Kidney (tissue), 14 donors: ENCODE results near the gene ZBTB7C. TPM values are rescaled to one million over a fixed set of nuclear protein-coding genes. Genes with fewer than 3 reads are reported as not detected.

Experiments
- DNase-seq, 5 donors: peaks; one replicate each; pipeline ENCODE4 v3.0.0-alpha.2; 2013 to 2020
- FAIRE-seq: peaks from 2 replicates; lab custom pipeline; 2012; peaks lifted over from hg19 to GRCh38; lab: Jason Lieb, UNC
- H3K27ac ChIP-seq, 2 donors: one replicate each; pipeline ENCODE4 v1.7.0; 2013; ENCODE audit warnings: low read depth in 2 of 2, low read length in 2 of 2, inconsistent platforms in 1 of 2
- H3K27me3 ChIP-seq: one replicate; pipeline ENCODE4 v1.7.1; 2013; ENCODE audit warnings: low read length, inconsistent platforms; ENCODE audit not compliant: control insufficient read depth, insufficient read depth
- H3K36me3 ChIP-seq, 3 donors: one replicate each; pipeline versions ENCODE4 v1.7.0 to v1.7.1; 2013; ENCODE audit warnings: low read length in 3 of 3, control low read depth in 1 of 3, inconsistent platforms in 1 of 3; ENCODE audit not compliant: insufficient read depth in 3 of 3, control insufficient read depth in 2 of 3
- H3K4me1 ChIP-seq, 3 donors: one replicate each; pipeline versions ENCODE4 v1.7.0 to v1.7.1; 2013; ENCODE audit warnings: low read length in 3 of 3, inconsistent platforms in 1 of 3, low read depth in 1 of 3; ENCODE audit not compliant: control insufficient read depth in 2 of 3, insufficient read depth in 2 of 3
- H3K4me3 ChIP-seq, 3 donors: one replicate each; pipeline versions ENCODE4 v1.7.0 to v1.8.1; 2013; ENCODE audit warnings: low read length in 3 of 3, control low read depth in 1 of 3, inconsistent platforms in 1 of 3
- H3K9ac ChIP-seq, 3 donors: one replicate each; pipeline versions ENCODE4 v1.7.0 to v1.7.1; 2013; ENCODE audit warnings: low read length in 3 of 3, control low read depth in 1 of 3, inconsistent platforms in 1 of 3
- H3K9me3 ChIP-seq, 3 donors: one replicate each; pipeline versions ENCODE4 v1.7.0 to v1.7.1; 2013; ENCODE audit warnings: low read length in 3 of 3, control low read depth in 1 of 3, inconsistent platforms in 1 of 3; ENCODE audit not compliant: control insufficient read depth in 2 of 3, insufficient read depth in 1 of 3
- CTCF ChIP-seq: IDR thresholded peaks from 3 replicates; pipeline ENCODE4 v1.5.1; 2012; ENCODE audit warnings: mild to moderate bottlenecking, moderate library complexity, borderline replicate concordance; ENCODE audit not compliant: insufficient read depth; ENCODE audit errors: extremely low read depth
- intact Hi-C: fragments of 100-400 bp; cut with DNase I; formaldehyde crosslinking; loops from one replicate; pipeline ENCODE4 v1.11.1; 2022
- polyA plus RNA-seq: library from polyadenylated mRNA; stranded (reverse); fragments of 350-450 nt; fragmentation: Illumina TruSeq; extraction: RNeasy Lipid Tissue Mini Kit (QIAGEN cat#74804); gene quantifications from one replicate; pipeline ENCODE4 v1.2.3, GENCODE V29; 2014; ENCODE audit warnings: low read depth, low replicate concordance; ENCODE audit not compliant: insufficient read depth
- total RNA-seq: library from RNA; stranded (reverse); fragmentation: NEBNext Ultra II Directional; extraction: Animal tissue kit (Norgen Biotek cat#: 25700); gene quantifications from one replicate; pipeline ENCODE4 v1.2.1, GENCODE V29; 2021
- donor health status: control.
- donor health status: control.
- donor health status: control.
- donor health status: control.
- donor health status: control.
- donor health status: DM: yes; HTN: yes; CAD: no.
- donor health status: Normal renal cell carcinoma (clear cell type).

The ZBTB7C gene
- total and polyA plus RNA-seq, 2 donors from 2014 or later = 1.8 to 13.8 TPM

- no peak overlapping the region for H3K4me3 ChIP-seq
- FAIRE-seq (no peak), DNase-seq (no peak)
- H3K9me3 ChIP-seq = no peaks in the 10 kb centered on the region
- no peak overlapping the region for H3K27ac ChIP-seq
- peaks cover 0 to 4% (median 0%) of the 10 kb centered on the region in 3 donors for H3K4me1 ChIP-seq
- no peak for TF ChIP-seq CTCF
- no peaks in the 10 kb centered on the region for H3K36me3 ChIP-seq
- H3K9ac ChIP-seq = no peak overlapping the region
- no peaks in the 10 kb centered on the region for H3K27me3 ChIP-seq
- intact Hi-C loops = no loop called here
These were observed 218.2 kb downstream of the ZBTB7C start for GRCh38 chr18:48190994-48191393.

- H3K27ac ChIP-seq = no peak overlapping the region
- H3K36me3 ChIP-seq = no peaks in the 10 kb centered on the region
- no peaks in the 10 kb centered on the region for H3K27me3 ChIP-seq
- no peak for TF ChIP-seq CTCF
- H3K4me3 ChIP-seq = no peak overlapping the region
- peaks cover 0 to 4% (median 0%) of the 10 kb centered on the region in 3 donors for H3K4me1 ChIP-seq
- H3K9me3 ChIP-seq = no peaks in the 10 kb centered on the region
- DNase-seq (no peak), FAIRE-seq (no peak)
- intact Hi-C loops = no loop called here
- no peak overlapping the region for H3K9ac ChIP-seq
These were observed 220.6 kb downstream of the ZBTB7C start for GRCh38 chr18:48188609-48189008.

- H3K4me3 ChIP-seq = no peak overlapping the region
- DNase-seq (no peak), FAIRE-seq (no peak)
- no peak overlapping the region for H3K9ac ChIP-seq
- peaks cover 0 to 4% (median 0%) of the 10 kb centered on the region in 3 donors for H3K4me1 ChIP-seq
- no peaks in the 10 kb centered on the region for H3K36me3 ChIP-seq
- no peaks in the 10 kb centered on the region for H3K9me3 ChIP-seq
- TF ChIP-seq CTCF = no peak
- H3K27ac ChIP-seq = no peak overlapping the region
- intact Hi-C loops = no loop called here
- H3K27me3 ChIP-seq = no peaks in the 10 kb centered on the region
These were observed 222.3 kb downstream of the ZBTB7C start for GRCh38 chr18:48186861-48187260.
